GM23248 (cell line): ENCODE results near the gene NFYB.

Experiments
- EZH2 ChIP-seq: fragments of 200-600 bp; sonication (generic); IDR thresholded peaks from 2 replicates; pipeline ENCODE4 v1.6.1; 2018; ENCODE audit warnings: antibody characterized with exemption, mild to moderate bottlenecking; ENCODE audit not compliant: insufficient read depth, poor library complexity, severe bottlenecking
- EZH2phosphoT487 ChIP-seq: fragments of 200-600 bp; sonication (generic); IDR thresholded peaks from 2 replicates; pipeline ENCODE4 v1.6.1; 2018; ENCODE audit warnings: antibody characterized with exemption, moderate library complexity, mild to moderate bottlenecking, low read depth; ENCODE audit not compliant: insufficient read depth

GRCh38 chr12:104132351-104132956 is 5.6 kb downstream of the NFYB start:
- no peak for TF ChIP-seq EZH2
- TF ChIP-seq EZH2phosphoT487, result no peak
